ENCODE measurements around the gene CTNNA3.

DNA sequence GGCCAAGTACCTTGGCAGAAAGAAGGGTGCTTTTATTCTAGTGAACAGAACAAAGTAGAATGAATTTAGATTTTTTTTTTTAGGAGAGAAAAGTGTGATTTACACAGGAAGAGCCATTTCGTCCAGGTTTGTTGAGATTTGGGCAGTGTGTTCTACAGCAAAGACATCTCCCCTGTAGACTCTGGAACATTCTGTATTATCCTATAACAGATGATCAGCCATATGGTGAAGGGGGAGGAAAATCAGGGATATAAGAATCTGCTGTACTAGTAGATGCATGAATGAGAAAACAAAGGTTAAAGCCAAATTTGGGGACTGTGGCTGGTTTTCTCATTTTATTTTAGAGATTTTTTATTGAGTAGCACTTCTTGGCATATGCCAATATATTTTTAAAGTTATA, 1223.8 kb downstream of the CTNNA3 start:
- TF ChIP-seq CTCF (IDR thresholded peaks at IDR 0.05 in 8 of 11, conservative IDR thresholded peaks at IDR 0.05 in 3 of 11) (no peak), POLR2A (IDR thresholded peaks at IDR 0.05) (no peak), POLR2AphosphoS5 (IDR thresholded peaks at IDR 0.05) (no peak)

All from spleen (tissue), 7 donors.